Measurements from ENCODE around the gene DUSP28. TPM values are rescaled to one million over a fixed set of nuclear protein-coding genes. Genes with fewer than 3 reads are reported as not detected.

Gene DUSP28
- total and polyA plus RNA-seq, 2 donors from 2014 or later, result 5.9 to 7.0 TPM

DNA sequence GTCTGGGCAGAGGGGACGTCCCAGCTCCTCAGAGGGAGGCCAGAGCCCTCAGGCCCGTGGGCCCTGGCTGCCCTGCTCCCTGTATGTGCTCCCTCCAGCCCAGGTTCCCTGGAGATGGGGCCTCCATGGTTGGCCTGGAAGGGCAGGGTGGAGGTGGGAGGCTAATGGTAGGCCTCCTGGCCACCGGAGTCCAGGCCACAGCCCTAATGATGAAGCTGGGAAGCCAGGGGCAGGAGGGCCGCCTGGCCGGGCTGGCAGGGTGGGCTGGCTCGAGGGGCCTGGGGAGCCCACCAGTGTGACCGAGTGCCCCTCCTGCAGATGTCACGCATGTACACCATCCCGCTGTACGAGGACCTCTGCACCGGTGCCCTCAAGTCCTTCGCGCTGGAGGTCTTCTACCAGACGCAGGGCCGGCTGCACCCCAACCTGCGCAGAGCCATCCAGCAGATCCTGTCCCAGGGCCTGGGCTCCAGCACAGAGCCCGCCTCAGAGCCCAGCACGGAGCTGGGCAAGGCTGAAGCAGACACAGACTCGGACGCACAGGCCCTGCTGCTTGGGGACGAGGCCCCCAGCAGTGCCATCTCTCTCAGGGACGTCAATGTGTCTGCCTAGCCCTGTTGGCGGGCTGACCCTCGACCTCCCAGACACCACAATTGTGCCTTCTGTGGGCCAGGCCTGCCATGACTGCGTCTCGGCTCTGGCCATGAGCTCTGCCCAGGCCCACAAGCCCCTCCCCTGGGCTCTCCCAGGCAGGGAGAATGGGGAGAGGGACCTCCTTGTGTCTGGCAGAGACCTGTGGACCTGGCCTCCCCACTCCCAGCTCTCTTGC, 17.3 kb downstream of the DUSP28 start:
- peaks cover 0 to 7% (median 0%) of the 10 kb centered on the region in 3 donors for H3K4me1 ChIP-seq (ENCODE audit: control insufficient read depth in 2 of 3, insufficient read depth in 2 of 3, low read depth in 1 of 3, low read length in 3 of 3)
- no peaks in the 10 kb centered on the region for H3K27me3 ChIP-seq (ENCODE audit: control insufficient read depth, insufficient read depth, low read length)
- intact Hi-C loops (cut with DNase I), result no loop called here
- no peak overlapping the region for H3K9ac ChIP-seq (ENCODE audit: low read length in 3 of 3)
- no peaks in the 10 kb centered on the region for H3K9me3 ChIP-seq (ENCODE audit: control insufficient read depth in 2 of 3, insufficient read depth in 1 of 3, low read length in 3 of 3)
- H3K36me3 ChIP-seq (ENCODE audit: control insufficient read depth in 2 of 3, insufficient read depth in 3 of 3, low read length in 3 of 3), result peaks cover 0 to 5% (median 4%) of the 10 kb centered on the region in 3 donors
- FAIRE-seq (no peak), DNase-seq (no peak)
- H3K4me3 ChIP-seq (ENCODE audit: low read length in 3 of 3), result no peak overlapping the region
- TF ChIP-seq, protein P1, sequence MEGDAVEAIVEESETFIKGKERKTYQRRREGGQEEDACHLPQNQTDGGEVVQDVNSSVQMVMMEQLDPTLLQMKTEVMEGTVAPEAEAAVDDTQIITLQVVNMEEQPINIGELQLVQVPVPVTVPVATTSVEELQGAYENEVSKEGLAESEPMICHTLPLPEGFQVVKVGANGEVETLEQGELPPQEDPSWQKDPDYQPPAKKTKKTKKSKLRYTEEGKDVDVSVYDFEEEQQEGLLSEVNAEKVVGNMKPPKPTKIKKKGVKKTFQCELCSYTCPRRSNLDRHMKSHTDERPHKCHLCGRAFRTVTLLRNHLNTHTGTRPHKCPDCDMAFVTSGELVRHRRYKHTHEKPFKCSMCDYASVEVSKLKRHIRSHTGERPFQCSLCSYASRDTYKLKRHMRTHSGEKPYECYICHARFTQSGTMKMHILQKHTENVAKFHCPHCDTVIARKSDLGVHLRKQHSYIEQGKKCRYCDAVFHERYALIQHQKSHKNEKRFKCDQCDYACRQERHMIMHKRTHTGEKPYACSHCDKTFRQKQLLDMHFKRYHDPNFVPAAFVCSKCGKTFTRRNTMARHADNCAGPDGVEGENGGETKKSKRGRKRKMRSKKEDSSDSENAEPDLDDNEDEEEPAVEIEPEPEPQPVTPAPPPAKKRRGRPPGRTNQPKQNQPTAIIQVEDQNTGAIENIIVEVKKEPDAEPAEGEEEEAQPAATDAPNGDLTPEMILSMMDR (IDR thresholded peaks at IDR 0.05; ENCODE audit: borderline replicate concordance, extremely low read depth, insufficient read depth), result no peak
- H3K27ac ChIP-seq (ENCODE audit: low read depth in 2 of 2, low read length in 2 of 2), result no peak overlapping the region

- Histone ChIP-seq H3K27me3 (ENCODE audit: control insufficient read depth, insufficient read depth, low read length) (no peaks in the 10 kb centered on the region), H3K4me3 (ENCODE audit: low read length in 3 of 3) (no peak overlapping the region), H3K9ac (ENCODE audit: low read length in 3 of 3) (no peak overlapping the region), H3K27ac (ENCODE audit: low read depth in 2 of 2, low read length in 2 of 2) (no peak overlapping the region), H3K36me3 (ENCODE audit: control insufficient read depth in 2 of 3, insufficient read depth in 3 of 3, low read length in 3 of 3) (peaks cover 0 to 5% (median 4%) of the 10 kb centered on the region in 3 donors), H3K4me1 (ENCODE audit: control insufficient read depth in 2 of 3, insufficient read depth in 2 of 3, low read depth in 1 of 3, low read length in 3 of 3) (peaks cover 0 to 7% (median 0%) of the 10 kb centered on the region in 3 donors), H3K9me3 (ENCODE audit: control insufficient read depth in 2 of 3, insufficient read depth in 1 of 3, low read length in 3 of 3) (no peaks in the 10 kb centered on the region)
- TF ChIP-seq, protein P1 (IDR thresholded peaks at IDR 0.05; ENCODE audit: borderline replicate concordance, extremely low read depth, insufficient read depth), result no peak
- no peak for DNase-seq
- no peak for FAIRE-seq
- intact Hi-C loops (cut with DNase I), result no loop called here
These were observed 17.9 kb downstream of the DUSP28 start for GRCh38 chr2:240578110-240578450.

DNA sequence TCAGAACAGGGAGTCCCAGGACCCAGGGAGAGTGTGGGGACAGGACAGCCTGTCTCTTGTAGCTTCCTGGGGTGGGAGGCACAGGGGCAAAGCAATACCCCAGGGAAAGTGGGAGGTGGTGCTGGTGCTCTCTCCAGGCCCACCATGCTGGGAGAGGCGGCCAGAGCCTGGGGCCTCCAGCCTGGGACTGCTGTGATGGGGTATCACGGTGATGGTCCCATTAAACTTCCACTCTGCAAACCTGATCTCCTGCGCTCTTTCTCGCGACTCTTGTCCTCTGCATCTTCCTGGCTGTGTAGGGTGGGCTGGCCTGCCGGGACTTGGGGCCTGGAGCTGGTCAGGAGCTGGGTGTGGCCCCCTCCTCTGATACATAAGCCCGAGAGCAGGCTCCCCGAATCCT, 18.3 kb downstream of the DUSP28 start:
- no peak for FAIRE-seq
- Histone ChIP-seq H3K27me3 (ENCODE audit: control insufficient read depth, insufficient read depth, low read length) (no peaks in the 10 kb centered on the region), H3K4me3 (ENCODE audit: low read length in 3 of 3) (no peak overlapping the region), H3K9ac (ENCODE audit: low read length in 3 of 3) (no peak overlapping the region), H3K36me3 (ENCODE audit: control insufficient read depth in 2 of 3, insufficient read depth in 3 of 3, low read length in 3 of 3) (peaks cover 0 to 5% (median 4%) of the 10 kb centered on the region in 3 donors), H3K27ac (ENCODE audit: low read depth in 2 of 2, low read length in 2 of 2) (no peak overlapping the region), H3K4me1 (ENCODE audit: control insufficient read depth in 2 of 3, insufficient read depth in 2 of 3, low read depth in 1 of 3, low read length in 3 of 3) (peaks cover 0 to 7% (median 0%) of the 10 kb centered on the region in 3 donors), H3K9me3 (ENCODE audit: control insufficient read depth in 2 of 3, insufficient read depth in 1 of 3, low read length in 3 of 3) (no peaks in the 10 kb centered on the region)
- TF ChIP-seq, protein P1 (IDR thresholded peaks at IDR 0.05; ENCODE audit: borderline replicate concordance, extremely low read depth, insufficient read depth), result no peak
- intact Hi-C loops (cut with DNase I), result no loop called here
- DNase-seq, result no peak

Data from kidney (tissue), 14 donors.